Activated CD4-positive, alpha-beta T cell treated with anti-CD3 and anti-CD28 coated beads, Interleukin-2, Interleukin-4, amounts not matched to agents 100 ng/mL and 50 ng/mL, durations not matched to agents 16 hours and 8 hours (primary cell): Measurements from ENCODE around the gene STYXL2.

Experiments
- DNase-seq: peaks from one replicate; pipeline ENCODE4 v3.0.0-alpha.2; 2020; ENCODE audit warnings: low spot score

STYXL2 gene

GRCh38 chr1:167093846-167094516, at the start of gene STYXL2:
TSS of gene STYXL2 (plus strand) at chr1:167094075. CDS start at chr1:167094850, 775 bp downstream.
- no peak for DNase-seq

- no peak for DNase-seq
Measured at GRCh38 chr1:167051907-167052306, 42.0 kb upstream of the STYXL2 start.

- no peak for DNase-seq
Measured at GRCh38 chr1:167052389-167052788, 41.5 kb upstream of the STYXL2 start.

- DNase-seq, result no peak
Measured at GRCh38 chr1:167054531-167054930, 39.3 kb upstream of the STYXL2 start.

GRCh38 chr1:167054946-167055630, 38.8 kb upstream of the STYXL2 start:
- no peak for DNase-seq

GRCh38 chr1:167056529-167057231, 37.2 kb upstream of the STYXL2 start:
- DNase-seq, result no peak

- DNase-seq, result peak; percentile 42
Measured at GRCh38 chr1:167057241-167057688, 36.6 kb upstream of the STYXL2 start.

- DNase-seq, result peak; percentile 78
Measured at GRCh38 chr1:167059045-167059808, 34.6 kb upstream of the STYXL2 start.

GRCh38 chr1:167059809-167060107, 34.1 kb upstream of the STYXL2 start:
- DNase-seq, result no peak

GRCh38 chr1:167060141-167061072, 33.5 kb upstream of the STYXL2 start:
- DNase-seq, result no peak

GRCh38 chr1:167061073-167061464, 32.8 kb upstream of the STYXL2 start:
- DNase-seq, result no peak

- DNase-seq, result no peak
Measured at GRCh38 chr1:167064621-167065020, 29.3 kb upstream of the STYXL2 start.

GRCh38 chr1:167065471-167065870, 28.4 kb upstream of the STYXL2 start:
- no peak for DNase-seq

GRCh38 chr1:167066333-167067122, 27.3 kb upstream of the STYXL2 start:
- peak; percentile 78 for DNase-seq

- no peak for DNase-seq
Measured at GRCh38 chr1:167067904-167068303, 26.0 kb upstream of the STYXL2 start.

- no peak for DNase-seq
Measured at GRCh38 chr1:167068761-167069160, 25.1 kb upstream of the STYXL2 start.

GRCh38 chr1:167071286-167071685, 22.6 kb upstream of the STYXL2 start:
- DNase-seq, result no peak

- DNase-seq, result no peak
Measured at GRCh38 chr1:167076136-167076710, 17.7 kb upstream of the STYXL2 start.

- no peak for DNase-seq
Measured at GRCh38 chr1:167077128-167077867, 16.6 kb upstream of the STYXL2 start.

- no peak for DNase-seq
Measured at GRCh38 chr1:167077868-167078210, 16.0 kb upstream of the STYXL2 start.
